ENCODE data around the gene CDKN2D. TPM values are rescaled to one million over a fixed set of nuclear protein-coding genes. Genes with fewer than 3 reads are reported as not detected.

The CDKN2D gene
- total RNA-seq, 2 experiments from 2014 or later, result 62.1 to 67.1 TPM

DNA sequence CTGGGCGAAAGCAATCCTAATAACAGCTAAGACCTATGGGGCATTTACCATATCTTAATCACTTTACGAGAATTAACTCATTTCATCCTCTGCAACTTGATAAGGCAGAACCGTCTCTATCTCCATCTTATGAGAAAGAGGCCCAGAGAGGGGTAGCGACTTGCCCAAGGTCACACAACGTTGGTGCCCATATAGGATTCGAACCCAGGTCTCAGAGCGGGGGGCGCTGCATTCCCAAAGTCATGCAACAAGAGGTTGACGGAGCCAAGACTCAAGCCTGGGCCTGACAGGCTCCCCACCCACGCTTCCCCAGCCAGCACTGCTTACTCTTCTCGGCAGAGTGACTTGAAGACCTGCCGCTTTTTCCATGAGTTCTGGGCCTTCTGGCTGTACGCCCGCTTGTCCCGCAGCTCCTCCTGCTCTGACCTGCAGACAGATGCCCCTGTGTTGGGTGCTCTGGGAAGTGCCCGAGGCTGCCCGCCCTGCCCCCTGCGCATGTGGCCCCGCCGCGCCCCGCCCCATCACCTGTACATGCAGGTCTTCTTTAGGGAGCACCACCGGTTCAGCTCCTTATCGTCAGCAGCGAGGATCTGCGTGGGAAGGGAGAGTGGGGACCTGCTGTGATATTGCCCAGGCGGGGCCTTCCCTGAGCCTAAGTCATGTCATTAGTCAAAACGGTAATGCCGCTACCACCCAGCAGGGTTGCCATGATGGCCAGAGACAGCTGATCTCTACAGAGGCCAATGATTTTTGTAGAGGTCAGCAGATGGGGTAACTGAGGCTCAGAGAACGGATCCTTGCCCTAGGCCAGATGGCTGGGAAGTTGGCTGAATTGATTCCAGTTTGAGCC lies 13.8 kb downstream of the CDKN2D start:
- peaks cover 61% of the 10 kb centered on the region for H3K4me1 Mint-ChIP-seq (ENCODE audit: low read depth)

DNA sequence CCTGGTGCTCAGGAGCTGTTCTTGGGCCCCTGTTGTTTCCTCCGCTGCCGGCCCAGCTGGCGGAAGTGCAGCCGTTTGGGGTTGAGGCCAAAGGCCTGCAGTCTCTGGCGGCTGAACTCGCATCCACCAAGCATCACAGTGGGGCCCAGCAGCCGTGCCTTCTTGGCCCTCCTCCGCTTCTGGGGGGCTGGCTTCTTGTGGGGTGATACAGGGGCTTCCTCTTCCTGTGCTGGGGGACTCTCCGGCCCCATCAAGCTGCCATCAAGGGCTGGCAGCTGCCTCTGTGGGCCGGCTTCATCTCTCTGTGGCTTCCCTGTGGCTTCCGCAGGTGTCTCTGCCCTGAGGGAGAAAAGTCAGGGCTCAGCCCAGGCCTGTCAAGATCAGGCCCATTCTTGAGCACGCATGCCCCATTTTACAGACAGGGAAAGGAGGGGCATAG lies 14.8 kb downstream of the CDKN2D start:
- Mint-ChIP-seq H3K4me3 (peak overlapping the region; percentile 50), H3K36me3 (ENCODE audit: low read depth) (peaks cover 65% of the 10 kb centered on the region), H3K9me3 (no peaks in the 10 kb centered on the region), H3K27me3 (no peaks in the 10 kb centered on the region), H3K27ac (peak overlapping the region; percentile 92), H3K4me1 (ENCODE audit: low read depth) (peaks cover 61% of the 10 kb centered on the region)
- ChIA-PET POLR2A (interaction anchor here (0.7 to 7.1 kb wide), 11 partner anchors 9 to 148 kb away, joined by 3 to 104 read pairs (median 4); partner anchors contain the start of genes CDKN2D, KRI1 and QTRT1), CTCF (interaction anchor here (0.7 to 5.4 kb wide), 16 partner anchors 10 to 151 kb away, joined by 3 to 26 read pairs (median 6); partner anchors contain the start of genes CDC37, CDKN2D and QTRT1)
- DNase-seq (peak; percentile 92), ATAC-seq (peak; percentile 89)
- intact Hi-C loops (cut with micrococcal nuclease), result no loop called here
- TF ChIP-seq, protein P1, sequence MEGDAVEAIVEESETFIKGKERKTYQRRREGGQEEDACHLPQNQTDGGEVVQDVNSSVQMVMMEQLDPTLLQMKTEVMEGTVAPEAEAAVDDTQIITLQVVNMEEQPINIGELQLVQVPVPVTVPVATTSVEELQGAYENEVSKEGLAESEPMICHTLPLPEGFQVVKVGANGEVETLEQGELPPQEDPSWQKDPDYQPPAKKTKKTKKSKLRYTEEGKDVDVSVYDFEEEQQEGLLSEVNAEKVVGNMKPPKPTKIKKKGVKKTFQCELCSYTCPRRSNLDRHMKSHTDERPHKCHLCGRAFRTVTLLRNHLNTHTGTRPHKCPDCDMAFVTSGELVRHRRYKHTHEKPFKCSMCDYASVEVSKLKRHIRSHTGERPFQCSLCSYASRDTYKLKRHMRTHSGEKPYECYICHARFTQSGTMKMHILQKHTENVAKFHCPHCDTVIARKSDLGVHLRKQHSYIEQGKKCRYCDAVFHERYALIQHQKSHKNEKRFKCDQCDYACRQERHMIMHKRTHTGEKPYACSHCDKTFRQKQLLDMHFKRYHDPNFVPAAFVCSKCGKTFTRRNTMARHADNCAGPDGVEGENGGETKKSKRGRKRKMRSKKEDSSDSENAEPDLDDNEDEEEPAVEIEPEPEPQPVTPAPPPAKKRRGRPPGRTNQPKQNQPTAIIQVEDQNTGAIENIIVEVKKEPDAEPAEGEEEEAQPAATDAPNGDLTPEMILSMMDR (IDR thresholded peaks at IDR 0.05), result no peak

More for the DNA sequence above, 13.8 kb downstream of the CDKN2D start:
- Mint-ChIP-seq H3K36me3 (ENCODE audit: low read depth) (peaks cover 70% of the 10 kb centered on the region), H3K4me3 (peak overlapping the region; percentile 50), H3K9me3 (no peaks in the 10 kb centered on the region), H3K27ac (peak overlapping the region; percentile 92), H3K27me3 (no peaks in the 10 kb centered on the region)
- POLR2A ChIA-PET, result interaction anchor here (0.7 to 7.1 kb wide), 7 partner anchors 10 to 147 kb away, joined by 3 to 104 read pairs (median 4); partner anchors contain the start of genes CDKN2D, KRI1 and QTRT1
- intact Hi-C loops (cut with micrococcal nuclease), result no loop called here
- no peak for ATAC-seq
- TF ChIP-seq, protein P1 (IDR thresholded peaks at IDR 0.05), result no peak
- CTCF ChIA-PET, result interaction anchor here (0.6 to 5.4 kb wide), 13 partner anchors 9 to 297 kb away, joined by 3 to 26 read pairs (median 4); partner anchors contain the start of gene CDKN2D
- peak; percentile 51 for DNase-seq

DNA sequence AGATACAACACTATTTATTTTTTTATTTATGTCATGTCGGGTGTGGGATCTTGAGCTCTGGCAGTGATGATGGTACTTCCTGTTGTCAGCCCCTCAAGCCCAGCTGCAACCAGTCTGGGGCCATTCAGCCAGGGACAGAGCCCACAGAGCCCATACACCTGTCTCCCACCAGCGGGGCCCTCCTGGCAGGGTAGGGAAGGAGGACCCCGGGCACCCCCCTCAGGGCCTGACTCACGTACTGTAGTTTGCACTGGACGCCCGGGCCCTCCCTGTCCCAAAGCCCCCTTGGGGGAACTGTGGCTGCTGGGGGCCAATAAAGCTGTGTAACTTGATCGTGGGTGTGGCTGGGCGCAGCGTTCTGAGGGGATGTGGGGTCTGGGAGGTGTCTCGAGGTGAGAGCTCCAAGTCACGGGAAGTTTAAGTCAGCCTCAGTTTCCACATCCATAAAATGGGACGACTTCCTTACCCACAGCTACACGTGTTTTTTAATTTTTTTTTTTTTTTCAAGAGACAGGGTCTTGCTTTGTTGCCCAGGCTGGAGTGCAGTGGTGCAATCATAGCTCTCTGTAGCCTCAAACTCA lies 15.6 kb downstream of the CDKN2D start:
- intact Hi-C loops (cut with micrococcal nuclease), result no loop called here
- H3K4me3 Mint-ChIP-seq, result peak overlapping the region; percentile 32
- POLR2A ChIA-PET, result interaction anchor here (0.7 to 7.1 kb wide), 12 partner anchors 8 to 165 kb away, joined by 3 to 104 read pairs (median 4); partner anchors contain the start of genes CDKN2D, DNM2, KRI1 and QTRT1
- H3K36me3 Mint-ChIP-seq (ENCODE audit: low read depth), result peaks cover 65% of the 10 kb centered on the region
- no peaks in the 10 kb centered on the region for H3K9me3 Mint-ChIP-seq
- CTCF ChIA-PET, result interaction anchor here (0.7 to 5.4 kb wide), 18 partner anchors 9 to 293 kb away, joined by 3 to 26 read pairs (median 5); partner anchors contain the start of genes CDC37, CDKN2D, KEAP1 and QTRT1
- DNase-seq (peak; percentile 33), ATAC-seq (no peak)
- peaks cover 58% of the 10 kb centered on the region for H3K4me1 Mint-ChIP-seq (ENCODE audit: low read depth)
- TF ChIP-seq, protein P1 (IDR thresholded peaks at IDR 0.05), result no peak
- no peaks in the 10 kb centered on the region for H3K27me3 Mint-ChIP-seq
- H3K27ac Mint-ChIP-seq, result peak overlapping the region; percentile 92

DNA sequence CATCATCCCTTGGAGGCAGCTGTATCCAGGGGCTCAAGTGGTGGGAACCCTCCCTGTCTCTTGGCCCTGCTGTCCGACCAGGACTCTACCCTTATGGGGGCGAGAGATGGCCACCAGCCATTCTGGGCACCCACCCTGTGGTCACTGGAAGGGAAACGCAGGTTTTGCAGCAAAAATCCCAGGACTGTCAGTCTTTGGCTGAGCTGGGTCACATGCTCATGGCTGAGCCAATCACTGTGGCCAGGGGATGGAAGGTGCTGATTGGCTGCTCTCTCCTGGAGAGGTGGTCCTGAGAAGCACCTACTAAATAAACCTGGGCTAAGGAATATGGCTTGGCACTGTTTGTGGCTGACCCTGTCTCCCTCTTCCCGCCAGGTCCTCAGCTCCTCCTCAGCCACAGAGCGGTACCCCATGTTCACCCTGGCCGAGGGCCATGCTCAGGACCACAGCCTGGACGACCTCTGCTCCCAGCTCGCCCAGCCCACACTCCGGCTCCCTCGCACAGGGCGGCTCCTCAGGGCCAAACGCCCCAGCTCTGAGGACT lies 16.2 kb downstream of the CDKN2D start:
- no peak overlapping the region for H3K4me3 Mint-ChIP-seq
- ChIA-PET CTCF (interaction anchor here (0.7 to 5.4 kb wide), 17 partner anchors 8 to 292 kb away, joined by 3 to 26 read pairs (median 4); partner anchors contain the start of genes CDC37, CDKN2D, KEAP1 and QTRT1), POLR2A (interaction anchor here (0.6 to 7.1 kb wide), 11 partner anchors 8 to 165 kb away, joined by 3 to 104 read pairs (median 5); partner anchors contain the start of genes CDKN2D, DNM2, KRI1 and QTRT1)
- intact Hi-C loops (cut with micrococcal nuclease), result no loop called here
- H3K27ac Mint-ChIP-seq, result peak overlapping the region; percentile 92
- H3K27me3 Mint-ChIP-seq, result no peaks in the 10 kb centered on the region
- peaks cover 61% of the 10 kb centered on the region for H3K36me3 Mint-ChIP-seq (ENCODE audit: low read depth)
- no peak for ATAC-seq
- H3K4me1 Mint-ChIP-seq (ENCODE audit: low read depth), result peaks cover 54% of the 10 kb centered on the region
- peak; percentile 60 for DNase-seq
- TF ChIP-seq, protein P1 (IDR thresholded peaks at IDR 0.05), result no peak
- no peaks in the 10 kb centered on the region for H3K9me3 Mint-ChIP-seq
